GM12873 (cell line): ENCODE data around the gene COL27A1.

ENCODE experiments used
- TF ChIP-seq, protein P1 (sequence below): IDR thresholded peaks from 2 replicates; pipeline ENCODE4 v1.5.1; 2012; ENCODE audit warnings: low read depth, mild to moderate bottlenecking, moderate library complexity, low read length, control low read depth; ENCODE audit not compliant: insufficient read depth; ENCODE audit errors: missing control alignments

Gene COL27A1

DNA sequence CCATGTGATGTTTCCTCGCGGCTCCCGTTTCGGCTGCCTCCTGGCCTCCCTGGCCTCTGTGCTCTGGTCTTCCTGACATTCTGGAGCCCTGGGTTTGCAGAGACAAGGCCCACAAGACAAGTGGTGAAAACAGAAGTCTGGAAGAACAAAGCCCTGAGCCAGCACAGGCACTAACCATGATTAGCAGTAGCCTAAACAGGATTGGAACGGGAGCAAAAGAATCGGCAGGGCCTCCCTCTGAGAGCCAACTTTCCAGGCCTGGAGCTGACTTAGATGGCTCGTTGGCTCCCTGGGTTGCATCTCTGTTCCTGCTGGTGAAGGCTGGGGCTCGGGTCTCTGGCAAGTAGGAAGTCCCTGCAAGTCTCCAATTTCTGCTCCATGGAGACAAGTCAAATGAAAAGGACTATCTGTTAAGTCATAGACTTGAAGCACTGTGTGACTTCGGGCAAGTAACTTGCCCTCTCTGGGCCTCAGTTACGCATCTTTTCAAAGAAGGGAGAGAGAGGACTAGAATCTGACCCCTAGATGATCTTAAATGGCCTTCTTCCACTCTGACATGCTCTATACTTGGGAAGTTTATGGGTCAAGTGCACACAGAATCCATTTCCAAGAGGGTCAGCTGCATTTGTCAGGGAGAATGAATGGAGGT, 3.3 kb downstream of the COL27A1 start:
- TF ChIP-seq, protein P1, sequence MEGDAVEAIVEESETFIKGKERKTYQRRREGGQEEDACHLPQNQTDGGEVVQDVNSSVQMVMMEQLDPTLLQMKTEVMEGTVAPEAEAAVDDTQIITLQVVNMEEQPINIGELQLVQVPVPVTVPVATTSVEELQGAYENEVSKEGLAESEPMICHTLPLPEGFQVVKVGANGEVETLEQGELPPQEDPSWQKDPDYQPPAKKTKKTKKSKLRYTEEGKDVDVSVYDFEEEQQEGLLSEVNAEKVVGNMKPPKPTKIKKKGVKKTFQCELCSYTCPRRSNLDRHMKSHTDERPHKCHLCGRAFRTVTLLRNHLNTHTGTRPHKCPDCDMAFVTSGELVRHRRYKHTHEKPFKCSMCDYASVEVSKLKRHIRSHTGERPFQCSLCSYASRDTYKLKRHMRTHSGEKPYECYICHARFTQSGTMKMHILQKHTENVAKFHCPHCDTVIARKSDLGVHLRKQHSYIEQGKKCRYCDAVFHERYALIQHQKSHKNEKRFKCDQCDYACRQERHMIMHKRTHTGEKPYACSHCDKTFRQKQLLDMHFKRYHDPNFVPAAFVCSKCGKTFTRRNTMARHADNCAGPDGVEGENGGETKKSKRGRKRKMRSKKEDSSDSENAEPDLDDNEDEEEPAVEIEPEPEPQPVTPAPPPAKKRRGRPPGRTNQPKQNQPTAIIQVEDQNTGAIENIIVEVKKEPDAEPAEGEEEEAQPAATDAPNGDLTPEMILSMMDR = no peak

DNA sequence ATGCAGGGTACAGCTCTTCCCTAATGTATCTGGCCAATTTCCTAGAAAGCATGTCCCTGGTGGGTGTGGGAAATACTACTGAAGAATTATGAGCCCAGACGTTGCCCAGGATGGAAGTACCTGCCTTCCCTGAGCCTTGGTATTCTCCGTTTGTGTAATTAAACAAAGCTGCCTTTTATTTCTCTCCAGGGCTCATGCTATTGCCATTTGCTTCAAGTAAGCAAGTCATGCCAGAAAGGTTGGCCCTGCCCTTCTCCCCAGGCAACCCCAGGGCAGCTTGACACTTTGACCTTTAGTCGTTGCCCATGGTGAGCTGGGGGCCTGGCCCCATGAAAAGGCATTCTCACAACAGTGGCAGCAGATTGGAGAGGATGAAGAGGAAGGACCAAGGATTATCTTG, 4.4 kb downstream of the COL27A1 start:
- TF ChIP-seq, protein P1 = no peak

DNA sequence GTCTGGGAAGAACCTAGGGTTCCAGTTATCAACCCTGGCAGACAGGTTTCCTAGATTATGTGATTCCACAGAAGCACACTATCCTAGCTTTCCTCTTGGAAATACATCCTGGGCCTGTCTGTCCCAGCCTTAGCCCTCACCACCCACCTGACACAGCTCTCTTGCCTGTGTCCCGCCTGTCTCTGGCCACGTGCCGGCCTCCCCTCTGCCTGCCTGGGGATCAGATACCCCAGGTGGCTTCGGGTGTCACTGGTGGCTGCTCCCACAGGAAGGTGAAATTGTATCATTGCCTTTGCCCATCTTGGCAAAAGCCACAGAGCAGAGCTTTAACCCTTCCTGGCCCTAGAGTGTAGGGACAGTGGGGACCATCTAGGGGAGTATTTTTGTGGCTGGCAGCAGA, 6.2 kb downstream of the COL27A1 start:
- TF ChIP-seq, protein P1 = no peak

DNA sequence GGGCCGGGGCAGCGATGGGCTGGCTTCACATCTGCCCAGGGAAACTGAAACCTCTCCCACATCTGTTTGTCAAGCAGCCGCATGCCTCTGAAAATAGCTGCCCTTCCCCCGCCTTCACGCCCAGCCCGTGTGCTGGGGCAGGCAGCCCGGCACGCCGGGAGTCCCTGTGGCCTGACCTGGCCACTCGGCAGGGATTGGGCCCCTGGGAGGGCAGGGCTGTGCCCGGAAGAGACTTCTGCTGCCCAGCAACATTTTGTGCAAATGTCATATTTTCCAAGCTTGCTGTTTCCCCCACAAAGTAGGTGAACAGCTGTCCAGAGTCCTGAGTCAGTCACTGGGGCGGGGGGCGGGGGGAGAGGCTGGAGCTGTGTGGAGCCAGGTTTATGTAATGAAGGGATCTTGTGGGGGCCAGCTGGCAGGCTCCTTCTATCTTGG, 8.2 kb downstream of the COL27A1 start:
- TF ChIP-seq, protein P1 = no peak

DNA sequence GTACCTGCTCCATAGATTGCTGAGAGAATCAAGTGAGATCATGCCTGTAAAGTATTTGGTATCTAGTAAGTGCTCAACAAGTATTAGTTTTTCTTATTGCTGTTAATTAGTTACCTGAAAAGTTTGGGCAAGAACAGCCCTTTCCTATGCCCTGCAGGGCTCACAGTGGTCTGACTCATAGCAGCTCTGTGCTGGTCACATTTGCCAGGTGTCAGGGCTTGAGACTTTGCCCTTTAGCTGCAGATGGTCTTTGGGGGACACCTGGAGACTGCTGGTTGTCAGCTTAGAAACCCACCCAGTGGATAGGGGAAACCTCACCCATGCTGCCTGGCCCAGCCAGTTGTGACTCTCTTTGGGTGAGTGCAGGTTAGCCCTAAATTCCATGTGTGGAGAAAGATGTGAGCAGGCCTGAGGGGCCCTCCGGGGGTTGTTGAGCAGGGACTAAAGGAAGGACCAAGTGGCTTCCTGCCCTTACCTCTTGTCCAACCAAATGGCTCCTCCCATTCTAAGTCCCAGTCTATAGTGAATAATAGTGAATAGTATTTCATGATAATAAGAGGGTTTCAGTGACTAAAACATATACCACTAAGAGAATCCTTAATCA, 9.0 kb downstream of the COL27A1 start:
- TF ChIP-seq, protein P1 = no peak

DNA sequence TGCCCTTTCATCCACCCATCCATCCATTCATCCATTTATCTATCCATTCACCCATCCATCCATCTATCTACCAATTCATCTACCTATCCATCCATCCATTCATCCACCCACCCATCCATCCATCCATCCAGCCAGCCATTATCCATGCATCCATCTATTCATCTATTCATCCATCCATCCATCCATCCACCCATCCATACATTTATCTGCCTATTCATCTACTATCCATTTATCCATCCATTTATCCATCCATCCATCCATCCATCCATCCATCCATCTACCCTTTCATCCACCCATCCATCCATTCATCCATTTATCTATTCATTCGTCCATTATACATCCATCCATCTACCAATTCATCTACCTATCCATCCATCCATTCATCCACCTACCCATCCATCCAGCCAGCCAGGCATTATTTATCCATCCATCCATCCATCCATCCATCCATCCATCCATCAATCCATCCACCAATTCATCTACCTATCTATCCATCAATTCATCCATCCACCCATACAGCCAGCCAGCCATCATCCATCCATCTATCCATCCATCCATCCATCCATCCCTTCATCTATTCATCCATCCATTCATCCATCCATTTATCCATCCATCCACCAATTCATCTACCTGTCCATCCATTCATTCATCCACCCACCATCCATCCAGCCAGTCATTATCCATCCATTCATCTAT, 10.2 kb downstream of the COL27A1 start:
- TF ChIP-seq, protein P1 = no peak

DNA sequence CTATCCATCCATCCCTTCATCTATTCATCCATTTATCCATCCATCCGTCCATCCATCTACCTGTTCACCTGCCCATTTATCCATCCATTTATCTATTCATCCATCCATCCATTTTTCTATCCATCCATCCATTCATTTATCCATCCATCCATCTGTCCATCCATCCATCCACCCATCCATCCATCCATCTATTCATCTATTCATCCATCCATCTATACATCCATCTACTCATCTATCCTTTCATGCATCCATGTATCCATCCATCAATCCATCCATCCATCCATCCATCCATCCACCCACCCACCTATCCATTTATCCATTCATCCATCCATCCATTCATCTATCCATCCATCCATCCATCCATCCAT, 10.8 kb downstream of the COL27A1 start:
- TF ChIP-seq, protein P1 = no peak
